GF-D8 (cell line): Measurements from ENCODE around the gene RFTN1.
"Not testable (repeated sequence)": the region's sequence is repeated elsewhere in the genome, so short reads cannot be mapped to it uniquely, and the experiment has no call there.

Experiments used
- DNase-seq: peaks from one replicate; lab custom pipeline; 2025; lab: John Stamatoyannopoulos, UW

Gene RFTN1

DNA sequence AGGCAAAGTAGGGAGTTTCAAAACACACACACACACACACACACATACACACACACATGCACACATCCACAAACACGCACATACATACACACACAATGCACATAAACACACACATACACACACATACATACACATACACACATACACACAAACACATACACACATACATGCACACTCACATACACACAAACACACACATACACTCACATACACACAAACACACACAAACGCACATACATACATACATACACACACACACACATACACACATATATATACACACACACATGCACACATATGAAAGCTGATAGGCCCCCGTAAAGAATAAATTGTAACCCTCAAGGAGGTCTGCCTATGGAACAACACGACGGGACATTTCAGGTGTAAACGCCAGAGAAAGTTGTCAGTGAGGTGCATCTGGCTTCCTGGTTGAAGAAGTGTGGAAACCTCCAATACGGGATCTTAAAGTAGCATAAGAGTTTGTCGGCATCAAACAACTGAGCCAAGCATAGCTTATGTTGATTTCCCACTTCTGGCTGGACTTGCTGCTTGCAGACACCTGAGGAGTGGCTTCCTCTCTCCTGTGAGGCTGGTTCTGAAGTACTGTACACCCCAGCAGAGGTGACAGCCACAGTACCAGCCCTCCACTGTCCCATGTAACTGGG is 5.8 kb downstream of the RFTN1 start:
- no peak for DNase-seq

DNA sequence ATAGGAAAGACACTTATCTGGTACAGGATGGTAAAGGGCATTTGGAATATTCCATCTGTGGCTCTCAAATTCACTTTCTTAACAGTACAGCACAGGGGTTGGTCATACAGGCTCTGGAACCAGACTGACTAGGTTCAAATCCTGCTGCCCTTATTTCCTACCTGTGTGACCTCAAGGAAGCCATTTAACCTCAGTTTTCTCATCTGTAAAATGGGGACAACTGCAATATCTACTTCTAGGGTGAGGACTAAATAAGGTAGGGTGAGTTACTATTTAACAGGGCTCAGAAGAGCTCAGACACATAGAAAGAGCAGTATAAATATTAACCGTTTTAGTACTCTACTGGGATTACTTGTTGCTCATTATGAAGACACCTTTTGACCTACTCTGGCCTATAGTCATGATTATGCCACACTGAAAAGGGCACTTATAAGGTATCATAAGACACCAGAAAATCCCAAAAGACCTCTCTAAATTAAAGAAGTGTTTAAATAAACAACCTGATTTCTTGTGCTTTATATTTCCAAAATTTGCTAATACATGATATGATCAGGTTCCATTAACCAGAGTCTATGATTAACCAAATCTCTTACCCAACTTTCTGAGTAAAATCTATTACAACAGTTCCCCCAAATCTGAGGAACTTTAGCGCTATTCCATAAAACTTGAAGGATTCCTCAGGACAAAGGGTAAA is 6.5 kb downstream of the RFTN1 start:
- no peak for DNase-seq

DNA sequence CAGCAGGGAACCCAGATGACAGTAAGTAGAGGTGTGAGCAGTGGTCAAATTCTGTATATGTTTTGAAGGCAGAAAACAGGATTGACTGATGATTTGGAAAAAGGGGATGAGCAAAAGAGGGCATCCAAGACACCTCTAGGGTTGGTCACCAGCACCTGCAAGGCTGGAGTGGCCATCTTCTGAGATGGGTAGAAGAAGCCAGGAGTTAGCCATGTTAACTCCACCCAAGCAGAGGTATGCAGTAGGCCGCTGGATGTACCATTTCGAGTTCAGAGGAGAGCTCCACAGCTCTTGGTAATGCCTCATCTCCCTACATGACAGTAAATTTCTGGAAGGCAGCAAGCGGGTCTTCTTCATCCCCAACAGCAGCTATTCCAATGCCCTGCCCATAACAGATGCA is 7.0 kb downstream of the RFTN1 start:
- no peak for DNase-seq

DNA sequence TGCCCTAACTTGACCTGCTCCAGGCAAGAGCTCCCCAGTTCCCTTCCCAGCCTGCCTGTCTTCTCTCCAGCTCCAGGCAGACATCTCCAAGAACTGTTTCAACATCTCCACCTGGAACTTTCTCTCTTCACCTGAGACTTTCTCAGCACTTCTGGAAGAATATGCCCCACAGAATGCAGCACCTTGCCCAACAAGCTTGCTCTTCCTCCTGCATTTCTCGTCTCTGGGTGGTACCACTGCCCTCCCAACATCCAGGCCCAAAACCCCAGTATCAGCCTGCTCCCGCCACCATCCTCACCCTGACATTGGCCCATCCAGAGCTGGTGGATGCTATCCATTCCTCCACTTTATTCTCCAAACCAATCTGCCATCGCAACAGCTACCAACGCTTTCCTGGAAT is 8.8 kb downstream of the RFTN1 start:
- no peak for DNase-seq

DNA sequence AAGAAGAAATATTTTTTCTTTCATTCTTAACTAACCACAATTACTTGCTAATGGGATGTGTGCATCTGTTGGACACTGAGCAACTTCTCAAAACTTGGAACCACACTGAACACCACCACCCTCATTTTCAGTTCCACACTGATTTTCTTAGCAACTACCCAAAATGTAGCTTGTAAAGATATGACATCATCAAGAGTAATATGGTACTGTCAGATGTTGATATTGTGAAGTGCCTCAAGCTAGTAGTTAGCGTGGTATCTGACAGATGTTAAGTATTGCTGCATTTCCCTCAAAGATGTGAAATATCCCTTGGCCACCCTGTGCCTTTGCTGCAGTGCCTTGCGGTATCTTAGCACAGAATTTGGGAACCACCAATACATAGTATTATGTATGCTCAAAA is 9.3 kb downstream of the RFTN1 start:
- peak; percentile 87 for DNase-seq

DNA sequence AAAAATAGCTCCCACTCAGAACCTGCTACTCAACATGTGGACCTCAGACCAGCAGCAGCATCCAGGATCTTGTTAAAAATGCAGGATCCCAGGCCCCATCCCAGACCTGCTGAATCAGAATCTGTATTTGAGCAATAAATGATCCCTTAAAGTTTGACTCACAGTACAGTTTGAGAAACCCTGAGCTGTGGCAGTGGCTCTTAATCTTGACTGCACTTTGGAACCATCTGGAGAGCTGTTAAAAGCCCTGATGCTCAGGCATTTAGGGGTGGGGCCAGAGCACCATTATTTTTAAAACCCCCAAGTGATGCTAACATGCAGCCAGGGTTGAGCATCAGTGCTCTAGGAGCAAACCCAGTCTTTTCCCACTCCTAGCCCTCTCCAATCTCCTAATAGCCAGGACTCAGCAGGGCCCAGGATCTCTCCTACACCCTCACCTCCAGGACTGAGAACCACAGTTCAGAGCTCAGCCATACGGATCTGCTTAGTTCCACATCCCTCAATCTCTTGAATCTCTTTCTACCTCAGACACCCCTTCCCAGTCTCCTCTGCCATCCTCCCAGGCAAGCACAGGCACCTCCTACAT is 10.2 kb downstream of the RFTN1 start:
- no peak for DNase-seq

DNA sequence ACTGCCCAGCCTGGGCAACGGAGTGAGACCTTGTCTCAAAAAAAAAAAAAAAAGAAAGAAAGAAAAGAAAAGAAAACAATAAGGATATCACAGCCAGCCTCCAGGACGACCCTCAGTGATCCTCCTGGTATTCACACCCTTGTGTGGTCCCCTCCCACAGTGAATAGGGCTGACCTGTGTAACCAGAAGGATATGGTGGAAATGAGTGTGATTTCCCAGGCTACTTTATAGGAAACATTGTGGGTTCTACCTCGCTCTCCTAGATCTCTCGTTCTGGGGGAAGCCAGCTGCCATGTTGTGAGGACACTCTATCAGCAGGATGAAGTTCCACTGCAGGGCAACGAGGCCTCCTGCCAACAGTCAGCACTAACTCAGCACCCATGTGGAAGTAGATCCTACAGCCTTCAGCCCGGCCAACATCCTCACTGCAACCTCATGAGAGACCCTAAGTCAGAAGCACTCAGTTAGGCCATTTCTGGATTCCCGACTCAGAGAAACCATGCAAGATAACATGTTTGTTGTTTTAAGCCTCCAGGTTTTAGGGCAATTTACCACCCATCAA is 11.1 kb downstream of the RFTN1 start:
- DNase-seq: no peak

DNA sequence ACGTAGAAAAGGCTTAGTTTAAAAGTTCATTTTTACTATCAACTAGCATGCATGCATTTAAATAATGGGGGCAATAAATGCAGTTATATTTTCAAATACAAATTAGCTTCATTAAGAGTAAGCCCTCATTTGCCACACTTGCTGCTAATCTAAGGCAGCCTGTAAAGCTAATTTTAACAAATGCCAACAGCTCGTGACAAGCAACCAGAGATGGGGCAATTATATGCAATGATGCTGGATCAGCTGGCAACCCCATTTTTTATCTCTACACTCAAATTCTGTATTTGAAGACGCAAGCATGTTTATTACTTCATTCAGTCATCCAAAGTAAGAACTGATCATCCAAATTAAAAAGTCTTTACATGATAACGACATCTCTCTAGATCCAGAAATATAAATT is 12.1 kb downstream of the RFTN1 start:
- no peak for DNase-seq

DNA sequence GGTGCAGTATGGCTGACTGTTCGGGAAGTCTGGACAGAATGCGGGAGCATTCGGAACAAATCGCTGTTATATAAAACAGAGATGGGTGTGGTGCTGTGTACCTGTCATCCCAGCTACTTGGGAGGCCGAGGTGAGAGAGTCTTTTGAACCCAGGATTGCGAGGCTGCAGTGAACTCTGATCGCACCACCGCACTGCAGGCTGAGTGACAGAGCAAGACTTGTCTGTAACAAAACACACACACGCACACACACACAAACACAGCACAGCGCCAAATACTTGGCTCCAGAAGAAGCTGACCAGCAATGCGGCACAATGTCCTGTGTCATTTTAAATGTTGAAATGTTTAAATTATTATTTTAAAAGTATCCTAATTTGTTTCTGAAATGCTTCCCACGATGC is 12.6 kb downstream of the RFTN1 start:
- no peak for DNase-seq

DNA sequence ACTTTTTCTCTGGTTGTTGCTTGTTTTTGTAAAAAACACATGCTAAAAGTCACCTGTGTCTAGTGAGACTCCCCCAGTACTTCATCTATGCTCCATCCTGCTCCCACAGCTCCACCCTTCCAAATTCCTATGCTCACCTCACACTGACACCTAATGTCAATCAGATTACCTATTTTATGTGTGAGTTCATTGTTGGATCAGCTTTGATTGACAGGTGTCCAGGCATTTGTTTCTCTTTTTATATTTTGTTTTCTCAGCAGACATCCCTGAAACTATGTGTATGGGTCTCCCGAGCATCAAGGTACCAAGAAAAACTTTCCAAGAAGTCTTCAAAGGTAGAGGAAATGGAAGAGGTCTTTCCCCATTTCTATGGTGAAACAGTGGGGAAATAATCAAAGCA is 13.4 kb downstream of the RFTN1 start:
- no peak for DNase-seq

DNA sequence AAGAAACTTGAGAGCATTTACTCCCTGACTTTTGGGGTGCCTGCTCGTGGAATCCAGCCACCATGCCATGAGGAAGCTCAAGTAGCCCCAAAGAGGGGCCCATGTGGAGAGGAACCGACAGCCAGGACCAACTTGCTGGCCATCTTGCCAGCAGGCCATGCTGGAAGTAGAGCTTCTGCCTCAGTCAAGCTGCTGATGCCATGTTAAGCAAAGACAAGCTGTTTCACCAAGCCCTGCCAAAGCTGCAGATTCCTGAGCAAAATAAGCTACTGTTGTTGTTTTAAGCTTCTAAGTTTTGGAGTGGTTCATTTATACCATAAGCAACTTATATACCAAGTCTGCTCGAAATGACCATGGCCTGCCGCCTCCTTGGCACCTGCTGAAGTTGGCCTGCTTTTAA is 14.1 kb downstream of the RFTN1 start:
- DNase-seq: no peak

DNA sequence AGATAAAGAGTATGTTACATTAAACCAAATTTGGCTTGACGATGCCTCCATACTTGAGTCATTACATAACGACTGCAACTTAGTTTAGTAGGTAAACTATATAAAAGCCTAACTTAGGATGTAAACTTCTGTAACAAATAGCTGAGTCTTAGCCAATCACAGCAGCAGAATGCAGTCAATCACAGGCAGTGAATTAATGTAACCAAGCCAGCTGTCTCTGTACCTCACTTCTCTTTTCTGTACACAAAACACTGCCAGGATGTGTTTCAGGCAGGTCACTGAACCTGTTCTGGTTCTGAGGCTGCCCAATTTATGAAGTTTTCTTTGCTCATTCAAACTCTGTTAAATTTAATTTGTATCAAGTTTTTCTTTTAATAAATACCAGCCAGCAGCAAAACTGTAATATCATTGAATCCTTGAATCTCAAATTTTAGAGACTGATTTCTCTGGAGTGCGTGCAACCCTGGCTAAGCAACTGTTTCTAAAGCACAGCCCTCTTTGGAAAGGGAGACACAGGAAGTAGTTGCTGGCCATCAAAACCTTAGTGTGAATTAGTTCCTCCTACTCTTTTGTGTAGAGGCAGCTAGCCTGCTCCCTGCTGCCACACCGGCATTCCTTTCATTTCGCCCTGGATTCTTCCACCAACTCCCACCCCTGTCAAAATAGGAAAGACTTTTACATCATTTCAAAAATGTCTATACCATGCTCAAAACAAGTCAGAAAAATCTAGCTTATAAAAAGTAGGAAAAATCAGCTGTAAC is 15.2 kb downstream of the RFTN1 start:
- no peak for DNase-seq

DNA sequence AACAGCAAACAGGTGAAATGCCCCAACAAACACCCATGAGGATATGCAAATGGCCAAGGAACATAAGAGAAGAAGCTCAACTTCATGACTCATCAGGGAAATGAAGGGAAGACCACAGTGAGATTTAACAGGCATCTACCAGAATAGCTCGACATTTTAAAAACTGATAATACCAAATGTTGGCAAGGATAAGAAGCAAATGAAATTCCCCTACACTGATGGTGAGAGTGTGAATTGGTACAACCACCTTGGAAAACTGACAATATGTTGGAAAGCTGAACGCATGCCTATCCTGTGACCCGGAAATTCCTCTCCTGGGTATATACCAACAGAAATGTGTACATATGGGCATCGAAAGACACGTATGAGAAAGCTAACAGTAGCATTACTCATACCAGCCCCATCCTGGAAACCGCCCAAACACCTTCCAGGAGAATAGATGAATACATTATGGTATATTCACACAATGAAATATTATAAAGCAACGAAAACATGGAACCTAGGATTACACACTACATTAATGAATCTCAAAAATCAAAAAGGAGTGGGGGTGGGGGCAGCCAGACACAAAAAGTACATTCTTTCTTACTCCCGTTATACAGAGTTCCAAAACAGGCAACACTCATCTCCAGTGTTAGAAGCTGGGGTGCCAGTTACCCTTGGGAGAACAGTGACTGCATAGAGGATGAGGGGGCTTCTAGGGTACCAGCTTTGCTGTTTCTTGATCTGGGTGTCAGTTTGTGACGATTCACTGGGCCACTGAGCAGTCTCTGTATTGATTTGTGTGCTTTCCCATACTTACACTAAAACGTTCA is 16.9 kb downstream of the RFTN1 start:
- no peak for DNase-seq

DNA sequence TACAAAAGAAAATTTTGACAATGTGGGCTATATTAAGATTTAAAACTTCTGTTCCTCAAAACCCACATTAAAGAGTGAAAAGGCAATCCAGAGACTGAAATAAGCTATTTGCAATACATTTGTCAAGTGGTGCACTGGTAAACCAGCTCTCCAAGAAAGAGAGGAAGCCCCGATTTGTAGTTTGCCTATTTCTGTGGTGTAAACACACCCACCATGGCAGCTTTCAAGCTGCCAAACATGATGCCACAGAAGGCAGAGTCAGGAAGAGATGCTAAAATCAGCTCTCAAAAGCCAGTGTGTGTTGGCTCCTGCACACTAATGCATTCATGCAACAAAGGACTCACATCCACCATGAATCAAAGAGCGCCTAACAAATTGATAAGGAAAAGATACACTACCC is 17.5 kb downstream of the RFTN1 start:
- DNase-seq: no peak

DNA sequence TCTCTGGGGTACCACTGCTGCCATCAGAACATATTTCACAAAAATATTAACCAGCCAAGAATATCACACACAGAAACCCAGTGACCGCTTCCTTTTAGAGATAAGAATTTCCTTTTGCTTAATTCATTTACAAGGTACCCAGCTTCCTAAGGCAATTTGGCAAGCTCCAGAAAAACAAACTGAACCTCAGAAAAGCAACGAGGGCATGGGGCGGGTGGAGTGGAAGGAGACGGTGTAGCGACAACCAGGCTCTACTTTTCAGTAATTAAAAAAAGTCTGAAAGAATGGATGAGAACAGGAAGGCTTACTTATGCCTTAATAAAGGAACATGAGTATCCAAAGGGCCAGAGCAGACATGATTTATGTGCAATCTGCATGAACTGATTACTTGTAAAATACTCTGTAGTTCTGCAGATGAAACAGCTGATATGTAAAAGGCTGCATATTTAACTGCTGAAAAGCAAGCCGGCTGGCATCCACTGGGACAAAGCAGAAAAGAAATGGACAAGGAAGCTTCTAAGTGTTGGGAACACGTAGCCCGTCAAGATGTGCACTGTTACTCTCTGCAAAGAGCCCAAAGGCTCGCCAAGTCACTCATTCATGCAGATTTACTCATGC is 18.6 kb downstream of the RFTN1 start:
- peak; percentile 65 for DNase-seq

DNA sequence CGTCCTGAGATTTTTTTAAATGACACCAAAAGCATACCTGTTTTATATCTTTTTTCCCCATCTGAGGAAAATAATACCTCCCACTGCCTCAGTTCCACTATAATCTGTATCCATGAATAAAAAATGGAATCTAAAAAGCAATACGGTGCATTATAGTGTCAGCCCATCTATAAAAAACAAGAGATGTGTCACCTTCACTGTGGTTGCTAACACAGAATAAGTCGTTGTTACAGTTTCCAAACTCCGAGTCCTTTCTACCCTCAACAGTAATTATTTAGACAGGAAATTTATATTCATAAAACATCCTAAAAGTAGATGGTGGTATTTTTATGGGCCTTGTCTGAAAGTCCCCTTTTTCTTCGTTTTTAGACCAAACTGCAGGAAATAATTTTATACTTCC is 19.4 kb downstream of the RFTN1 start:
- DNase-seq: no peak

DNA sequence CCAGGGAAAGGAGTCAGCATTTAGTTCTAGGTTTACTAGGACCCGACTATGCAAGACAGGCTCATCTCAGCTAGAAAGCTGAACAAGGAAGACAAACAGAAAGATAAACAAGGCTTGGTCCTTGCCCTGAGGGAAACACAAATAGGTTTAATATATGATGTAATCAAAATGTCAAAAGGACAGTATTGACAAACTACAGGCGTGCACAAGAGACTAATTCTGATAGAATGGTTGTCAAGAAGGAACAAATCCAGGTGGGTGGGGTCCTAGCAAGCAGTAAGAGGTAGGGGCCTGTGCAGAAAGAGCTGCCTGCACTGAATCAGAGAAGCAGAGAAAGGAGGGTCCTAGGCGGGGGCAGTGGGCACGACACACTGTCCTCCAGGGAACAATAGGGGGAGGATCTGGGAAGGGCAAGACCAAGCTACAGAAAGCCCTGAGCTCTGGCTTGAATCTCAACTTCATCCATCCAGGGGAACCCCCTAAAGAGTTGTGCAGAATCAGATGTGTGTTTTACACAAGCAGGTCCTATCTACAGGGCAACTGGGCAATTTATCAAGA is 23.4 kb downstream of the RFTN1 start:
- no peak for DNase-seq

DNA sequence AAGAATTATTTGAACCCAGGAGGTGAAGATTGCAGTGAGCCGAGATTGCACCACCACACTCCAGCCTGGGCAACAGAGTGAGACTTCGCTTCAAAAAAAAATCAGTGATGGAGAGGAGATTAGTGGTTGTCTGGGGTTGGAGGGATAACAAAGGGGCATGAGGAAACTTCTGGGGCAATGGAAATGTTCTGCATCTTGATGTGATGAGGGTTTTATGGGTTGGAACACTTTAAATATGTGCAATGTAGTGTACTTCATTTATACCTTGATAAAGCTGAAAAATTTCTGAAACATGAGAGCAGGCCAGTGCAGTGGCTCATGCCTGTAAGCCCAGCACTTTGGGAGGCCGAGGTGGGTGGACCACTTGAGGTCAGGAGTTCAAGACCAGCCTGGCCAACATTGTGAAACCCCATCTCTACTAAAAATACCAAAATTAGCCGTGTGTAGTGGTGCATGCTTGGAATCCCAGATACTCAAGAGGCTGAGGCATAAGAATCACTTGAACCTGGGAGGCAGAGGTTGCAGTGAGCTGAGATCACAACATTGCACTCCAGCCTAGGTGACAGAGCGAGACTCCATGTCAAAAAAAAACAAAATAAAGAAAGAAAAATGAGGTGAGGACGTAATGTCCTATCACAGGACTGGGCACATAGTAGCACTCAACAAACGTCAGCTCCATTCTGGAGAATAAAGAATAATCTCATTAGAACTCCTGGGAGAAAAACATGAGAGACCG is 24.0 kb downstream of the RFTN1 start:
- not testable (repeated sequence) for DNase-seq

DNA sequence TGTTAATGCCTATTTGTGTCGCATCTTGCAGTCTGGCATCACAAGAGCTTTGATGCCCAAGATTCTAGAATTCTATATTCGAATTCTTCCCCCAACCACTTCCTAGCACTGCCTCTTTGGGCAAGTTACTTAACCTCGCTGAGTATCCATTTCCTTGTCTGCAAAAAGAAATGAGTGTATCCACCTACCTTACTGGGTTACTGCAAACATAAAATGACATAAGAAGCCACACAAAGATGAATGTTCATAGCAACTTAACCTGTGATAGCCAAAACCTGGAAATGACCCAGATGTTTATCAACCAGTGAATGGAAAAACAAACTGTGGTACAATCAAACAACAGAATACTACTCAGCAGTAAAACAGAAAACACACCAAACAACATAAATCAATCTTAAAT is 24.9 kb downstream of the RFTN1 start:
- no peak for DNase-seq

DNA sequence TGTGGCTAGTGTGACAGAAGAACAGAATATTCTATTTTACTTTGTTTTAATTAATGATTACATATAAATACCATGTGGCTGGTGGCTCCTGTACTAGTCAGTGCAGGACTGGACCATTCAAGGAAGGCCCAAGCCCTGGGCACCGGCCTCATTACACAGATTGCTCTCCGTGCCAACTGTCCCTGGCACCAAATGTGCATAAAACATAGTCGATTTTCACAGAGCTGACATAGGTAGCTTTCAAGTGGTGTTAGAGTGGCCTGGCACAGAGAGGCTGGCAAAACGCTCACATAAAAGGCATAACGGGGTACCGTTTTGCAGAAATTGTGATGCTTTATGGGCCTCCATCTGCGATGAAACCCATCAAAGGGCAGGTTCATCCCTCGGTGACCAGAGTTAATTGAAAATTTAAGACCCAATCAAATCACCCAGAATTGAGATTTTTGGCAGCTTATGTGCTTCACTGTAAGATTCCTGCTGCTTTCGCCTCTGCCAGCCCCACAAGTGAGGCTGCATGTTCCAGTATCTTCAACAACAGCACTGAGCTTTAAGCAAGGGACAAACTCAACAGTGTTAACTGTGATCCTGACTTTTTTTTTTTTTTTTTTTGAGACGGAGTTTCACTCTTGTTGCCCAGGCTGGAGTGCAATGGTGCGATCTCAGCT is 25.9 kb downstream of the RFTN1 start:
- DNase-seq: no peak
